HepG2 (cell line): ENCODE data around the gene PRDX5. TPM values are rescaled to one million over a fixed set of nuclear protein-coding genes. Genes with fewer than 3 reads are reported as not detected.

Experiments
- ATF4 ChIP-seq, 2 experiments: fragments of 450-650 bp in 1 of 2; sonication (generic) in 1 of 2; formaldehyde crosslinking; IDR thresholded peaks; 2 replicates each; pipeline versions ENCODE4 v1.5.0 to v1.8.0; 2020 to 2022; ENCODE audit warnings: mild to moderate bottlenecking in 1 of 2, missing genetic modification reagents in 1 of 2
- EED ChIP-seq: sonication (generic); formaldehyde crosslinking; IDR thresholded peaks from 2 replicates; pipeline ENCODE4 v1.5.0; 2020; ENCODE audit warnings: mild to moderate bottlenecking, missing genetic modification reagents
- GPN1 ChIP-seq: sonication (generic); formaldehyde crosslinking; IDR thresholded peaks from 2 replicates; pipeline ENCODE4 v1.5.1; 2020; ENCODE audit warnings: missing genetic modification reagents, borderline replicate concordance
- KDM5A ChIP-seq: fragments of 200-600 bp; sonication (generic); IDR thresholded peaks from 2 replicates; pipeline ENCODE4 v1.7.0; 2018; ENCODE audit warnings: antibody characterized with exemption, mild to moderate bottlenecking, low read length, borderline replicate concordance
- KLF15 ChIP-seq: sonication (generic); formaldehyde crosslinking; IDR thresholded peaks from 2 replicates; pipeline ENCODE4 v1.8.1; 2023; ENCODE audit warnings: borderline replicate concordance, mild to moderate bottlenecking, inconsistent platforms, missing genetic modification reagents, mixed read lengths
- MTF1 ChIP-seq: sonication (generic); formaldehyde crosslinking; IDR thresholded peaks from 2 replicates; pipeline ENCODE4 v1.5.0; 2020; ENCODE audit warnings: missing genetic modification reagents
- MXD1 ChIP-seq: sonication (generic); formaldehyde crosslinking; IDR thresholded peaks from 2 replicates; pipeline ENCODE4 v1.4.0; 2020; ENCODE audit warnings: mild to moderate bottlenecking, missing genetic modification reagents
- NFKB2 ChIP-seq: sonication (generic); formaldehyde crosslinking; IDR thresholded peaks from 2 replicates; pipeline ENCODE4 v1.4.0; 2020; ENCODE audit warnings: missing genetic modification reagents, borderline replicate concordance
- TERF1 ChIP-seq: sonication (generic); formaldehyde crosslinking; IDR thresholded peaks from 2 replicates; pipeline ENCODE4 v1.8.0; 2022; ENCODE audit warnings: mild to moderate bottlenecking, missing genetic modification reagents, moderate library complexity
- THRA ChIP-seq: sonication (generic); formaldehyde crosslinking; IDR thresholded peaks from 2 replicates; pipeline ENCODE4 v1.4.0; 2020; ENCODE audit warnings: missing genetic modification reagents, borderline replicate concordance
- U2AF1 ChIP-seq: fragments of 200-400 bp; formaldehyde crosslinking; optimal IDR thresholded peaks from 2 replicates; pipeline ENCODE3; 2017; ENCODE audit warnings: mild to moderate bottlenecking, low read depth, low read length
- YY1 ChIP-seq: IDR thresholded peaks from 2 replicates; pipeline ENCODE4 v1.6.1; 2011; ENCODE audit warnings: low read length, low read depth, moderate library complexity, mild to moderate bottlenecking; ENCODE audit not compliant: insufficient read depth, insufficient replicate concordance
- ZBTB21 ChIP-seq: sonication (generic); formaldehyde crosslinking; IDR thresholded peaks from 2 replicates; pipeline ENCODE4 v1.4.0; 2020; ENCODE audit warnings: missing genetic modification reagents
- ZNF3 ChIP-seq: IDR thresholded peaks from 2 replicates; pipeline ENCODE4 v1.7.0; 2017; ENCODE audit warnings: inconsistent platforms
- ZNF558 ChIP-seq: sonication (generic); formaldehyde crosslinking; IDR thresholded peaks from 2 replicates; pipeline ENCODE4 v1.9.0; 2022; ENCODE audit warnings: mild to moderate bottlenecking, missing genetic modification reagents, borderline replicate concordance
- ZNF580 ChIP-seq: IDR thresholded peaks from 2 replicates; pipeline ENCODE4 v1.6.1; 2016; ENCODE audit warnings: low read depth, borderline replicate concordance
- ZSCAN9 ChIP-seq: IDR thresholded peaks from 2 replicates; pipeline ENCODE4 v1.6.1; 2016; ENCODE audit warnings: borderline replicate concordance
- polyA plus RNA-seq, 8 experiments: library from polyadenylated mRNA; depleted of rRNA in 3 of 8; stranded (reverse) in 7 of 8; unstranded in 1 of 8; fragments of >200 nt; fragmentation: Illumina TruSeq in 4 of 8; extraction: Trizol in 4 of 8; gene quantifications; 2 replicates each; pipeline versions ENCODE4 v1.2.1 to v1.2.3, GENCODE V29; 2011 to 2016; ENCODE audit warnings: low read depth in 4 of 8, missing spikeins in 1 of 8, mixed read lengths in 1 of 8; ENCODE audit not compliant: insufficient read depth in 1 of 8
- total RNA-seq, 5 experiments: library from RNA; depleted of rRNA; stranded (reverse); fragments of >200 nt; fragmentation: Illumina TruSeq; extraction: Trizol; gene quantifications; 2 replicates each; pipeline ENCODE4 v1.2.3, GENCODE V29; 2016; ENCODE audit warnings: low read depth in 1 of 5
- TF ChIP-seq, protein P1 (sequence below): sonication (generic); formaldehyde crosslinking; conservative IDR thresholded peaks from 2 replicates; pipeline ENCODE4 v1.8.0; 2022; ENCODE audit warnings: low read depth, missing genetic modification reagents
- TF ChIP-seq, protein P2 (sequence below): sonication (generic); formaldehyde crosslinking; IDR thresholded peaks from 2 replicates; pipeline ENCODE4 v1.4.0; 2020; ENCODE audit warnings: mild to moderate bottlenecking, low read depth, missing genetic modification reagents
- TF ChIP-seq, protein P3 (sequence below): sonication (generic); formaldehyde crosslinking; IDR thresholded peaks from 2 replicates; pipeline ENCODE4 v1.4.0; 2020; ENCODE audit warnings: missing genetic modification reagents

PRDX5 gene
- total and polyA plus RNA-seq, 2 of the 13 experiments (the other 11 are each of a cell fraction or from before 2014, with no cell fraction given): 215 to 311 TPM

DNA sequence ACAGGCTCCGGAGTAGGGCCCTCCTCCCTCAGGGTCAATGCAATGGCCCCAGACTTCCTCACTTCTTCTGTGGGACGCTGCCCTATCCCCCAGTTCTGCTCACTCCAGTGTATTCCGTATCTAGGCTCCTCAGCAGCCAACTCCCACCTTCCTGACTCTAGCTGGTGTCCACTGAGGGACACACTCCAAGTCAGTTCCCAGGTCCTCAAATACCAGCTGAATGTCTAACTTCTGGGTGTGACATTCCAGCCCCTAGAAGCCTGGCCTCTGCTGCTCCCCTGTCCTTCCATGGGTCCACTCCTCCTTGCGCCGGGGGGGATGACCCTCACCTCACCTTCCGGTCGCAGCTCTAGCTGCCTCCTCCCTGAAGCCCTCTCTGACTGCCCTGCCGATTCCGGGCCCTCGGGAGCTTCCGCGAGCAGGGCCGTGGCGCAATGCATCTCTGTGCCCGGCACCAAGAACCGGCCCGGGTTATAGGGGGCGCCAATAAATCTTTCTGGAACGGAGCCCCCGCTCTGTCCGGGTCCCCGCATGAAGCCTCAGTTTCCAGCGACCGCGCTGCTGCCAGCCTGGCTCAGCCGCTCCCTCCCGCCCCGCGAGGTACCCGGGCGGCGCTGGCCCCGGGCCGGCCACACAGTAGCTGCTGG is 48.9 kb upstream of the PRDX5 start (continued):
- TF ChIP-seq THRA (CRISPR knock-in tag): no peak
- no peak for TF ChIP-seq MTF1 (CRISPR knock-in tag)
- TF ChIP-seq, protein P1, sequence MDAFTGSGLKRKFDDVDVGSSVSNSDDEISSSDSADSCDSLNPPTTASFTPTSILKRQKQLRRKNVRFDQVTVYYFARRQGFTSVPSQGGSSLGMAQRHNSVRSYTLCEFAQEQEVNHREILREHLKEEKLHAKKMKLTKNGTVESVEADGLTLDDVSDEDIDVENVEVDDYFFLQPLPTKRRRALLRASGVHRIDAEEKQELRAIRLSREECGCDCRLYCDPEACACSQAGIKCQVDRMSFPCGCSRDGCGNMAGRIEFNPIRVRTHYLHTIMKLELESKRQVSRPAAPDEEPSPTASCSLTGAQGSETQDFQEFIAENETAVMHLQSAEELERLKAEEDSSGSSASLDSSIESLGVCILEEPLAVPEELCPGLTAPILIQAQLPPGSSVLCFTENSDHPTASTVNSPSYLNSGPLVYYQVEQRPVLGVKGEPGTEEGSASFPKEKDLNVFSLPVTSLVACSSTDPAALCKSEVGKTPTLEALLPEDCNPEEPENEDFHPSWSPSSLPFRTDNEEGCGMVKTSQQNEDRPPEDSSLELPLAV (CRISPR knock-in tag): no peak
- TF ChIP-seq ATF4 (CRISPR knock-in tag; IDR thresholded peaks at IDR 0.05): no peak
- no peak for TF ChIP-seq ZBTB21 (CRISPR knock-in tag)
- TF ChIP-seq KDM5A: no peak; the same call in 1 of the 2 replicates
- TF ChIP-seq, protein P2, sequence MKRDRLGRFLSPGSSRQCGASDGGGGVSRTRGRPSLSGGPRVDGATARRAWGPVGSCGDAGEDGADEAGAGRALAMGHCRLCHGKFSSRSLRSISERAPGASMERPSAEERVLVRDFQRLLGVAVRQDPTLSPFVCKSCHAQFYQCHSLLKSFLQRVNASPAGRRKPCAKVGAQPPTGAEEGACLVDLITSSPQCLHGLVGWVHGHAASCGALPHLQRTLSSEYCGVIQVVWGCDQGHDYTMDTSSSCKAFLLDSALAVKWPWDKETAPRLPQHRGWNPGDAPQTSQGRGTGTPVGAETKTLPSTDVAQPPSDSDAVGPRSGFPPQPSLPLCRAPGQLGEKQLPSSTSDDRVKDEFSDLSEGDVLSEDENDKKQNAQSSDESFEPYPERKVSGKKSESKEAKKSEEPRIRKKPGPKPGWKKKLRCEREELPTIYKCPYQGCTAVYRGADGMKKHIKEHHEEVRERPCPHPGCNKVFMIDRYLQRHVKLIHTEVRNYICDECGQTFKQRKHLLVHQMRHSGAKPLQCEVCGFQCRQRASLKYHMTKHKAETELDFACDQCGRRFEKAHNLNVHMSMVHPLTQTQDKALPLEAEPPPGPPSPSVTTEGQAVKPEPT (CRISPR knock-in tag): no peak
- TF ChIP-seq MXD1 (CRISPR knock-in tag): 0 out of 2 replicates have a peak, but pooled peaks have one; percentile 39
- TF ChIP-seq NFKB2 (CRISPR knock-in tag): no peak
- 0 out of 2 replicates have a peak, but pooled peaks have one; percentile 47 for TF ChIP-seq ZNF558 (CRISPR knock-in tag)
- TF ChIP-seq YY1: no peak
- no peak for TF ChIP-seq KLF15 (CRISPR knock-in tag)
- 0 out of 2 replicates have a peak, but pooled peaks have one; percentile 33 for TF ChIP-seq EED (CRISPR knock-in tag)
- TF ChIP-seq ZNF580 (CRISPR knock-in tag): no peak
- TF ChIP-seq GPN1 (CRISPR knock-in tag): no peak
- no peak for TF ChIP-seq U2AF1
- TF ChIP-seq ZNF3: no peak
- TF ChIP-seq, protein P3, sequence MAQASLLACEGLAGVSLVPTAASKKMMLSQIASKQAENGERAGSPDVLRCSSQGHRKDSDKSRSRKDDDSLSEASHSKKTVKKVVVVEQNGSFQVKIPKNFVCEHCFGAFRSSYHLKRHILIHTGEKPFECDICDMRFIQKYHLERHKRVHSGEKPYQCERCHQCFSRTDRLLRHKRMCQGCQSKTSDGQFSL (CRISPR knock-in tag): 0 out of 2 replicates have a peak, but pooled peaks have one; percentile 47
- TF ChIP-seq TERF1 (CRISPR knock-in tag): no peak
- TF ChIP-seq ZSCAN9: peak; percentile 12; the same call in 1 of the 2 replicates
